Panc1 (cell line): ENCODE measurements around the gene SVIL. TPM values are rescaled to one million over a fixed set of nuclear protein-coding genes. Genes with fewer than 3 reads are reported as not detected.

Experiments used
- ATAC-seq: fragments of 200-7000 bp; cut with Tn5 transposase; 2 replicates; pipeline ENCODE4 v1.9.1; 2020; ENCODE audit warnings: mild to moderate bottlenecking, moderate library complexity
- BruUV-seq: library from RNA; stranded (reverse); fragments of 400-500 nt; replicated peaks from 2 replicates; lab custom pipeline; 2021; lab: Mats Ljungman, UMichigan
- CTCF ChIA-PET: fragments of 300-600 bp; sonication (Branson Sonifier 250); formaldehyde crosslinking; loops from one replicate; lab custom pipeline; 2022; ENCODE audit warnings: antibody characterized with exemption; lab: Charles Lee
- POLR2A ChIA-PET: fragments of 300-600 bp; sonication (Branson Sonifier 250); formaldehyde crosslinking; loops from one replicate; lab custom pipeline; 2022; ENCODE audit warnings: antibody characterized with exemption; lab: Charles Lee
- DNase-seq: peaks from one replicate; pipeline ENCODE4 v3.0.0-alpha.2; 2010; ENCODE audit warnings: low read depth, low spot score
- H3K27ac ChIP-seq: 2 replicates; pipeline ENCODE4 v1.5.1; 2011; ENCODE audit warnings: mild to moderate bottlenecking, low read length, inconsistent platforms
- H3K27me3 ChIP-seq: fragments of 200-500 bp; sonication (Bioruptor generic); 2 replicates; pipeline ENCODE4 v1.6.0; 2014; ENCODE audit warnings: low read length, inconsistent platforms; ENCODE audit not compliant: control insufficient read depth, insufficient read depth
- H3K36me3 ChIP-seq: fragments of 200-500 bp; sonication (Bioruptor generic); 2 replicates; pipeline ENCODE4 v1.5.1; 2014; ENCODE audit warnings: inconsistent platforms, mild to moderate bottlenecking, low read length, moderate library complexity; ENCODE audit not compliant: control insufficient read depth, insufficient read depth
- H3K4me1 ChIP-seq: 2 replicates; pipeline ENCODE4 v1.5.1; 2011; ENCODE audit warnings: inconsistent platforms, mild to moderate bottlenecking, low read length, moderate library complexity; ENCODE audit not compliant: control insufficient read depth, insufficient read depth
- H3K4me3 ChIP-seq, 2 experiments: 2 replicates each; pipeline ENCODE4 v1.5.1; 2011 to 2012; ENCODE audit warnings: low read depth in 2 of 2, low read length in 2 of 2, mild to moderate bottlenecking in 2 of 2, inconsistent platforms in 1 of 2, moderate library complexity in 1 of 2
- H3K9me3 ChIP-seq: fragments of 200-500 bp; sonication (Bioruptor generic); 2 replicates; pipeline ENCODE4 v1.5.1; 2014; ENCODE audit warnings: low read depth, mild to moderate bottlenecking, inconsistent platforms, low read length, moderate library complexity; ENCODE audit not compliant: control insufficient read depth, insufficient read depth
- CTCF ChIP-seq: fragments of 450-650 bp; IDR thresholded peaks from 2 replicates; pipeline ENCODE4 v1.5.1; 2017; ENCODE audit warnings: mild to moderate bottlenecking
- POLR2AphosphoS5 ChIP-seq: IDR thresholded peaks from 2 replicates; pipeline ENCODE4 v1.6.1; 2012; ENCODE audit warnings: mild to moderate bottlenecking, low read depth, low read length, moderate library complexity
- REST ChIP-seq, 2 experiments: IDR thresholded peaks; 2 replicates each; pipeline ENCODE4 v1.6.1; 2011 to 2012; ENCODE audit warnings: low read depth in 2 of 2, control low read depth in 1 of 2, low read length in 1 of 2, mild to moderate bottlenecking in 1 of 2, moderate library complexity in 1 of 2; ENCODE audit not compliant: insufficient read depth in 1 of 2
- SIN3A ChIP-seq: IDR thresholded peaks from 2 replicates; pipeline ENCODE4 v1.6.1; 2012; ENCODE audit warnings: low read depth, mild to moderate bottlenecking, low read length, moderate library complexity, borderline replicate concordance; ENCODE audit not compliant: insufficient read depth
- TCF7L2 ChIP-seq: IDR thresholded peaks from 2 replicates; pipeline ENCODE4 v1.6.1; 2011; ENCODE audit warnings: mild to moderate bottlenecking, low read depth, low read length, inconsistent platforms
- in situ Hi-C: cut with HindIII; loops from 2 replicates; pipeline ENCODE4 v1.10.0; 2016; ENCODE audit warnings: low sequenced_read_pairs, low pct_unique_long_range_greater_than_20kb
- intact Hi-C: fragments of 100-400 bp; cut with micrococcal nuclease; formaldehyde crosslinking; loops from one replicate; pipeline ENCODE4 v1.10.0; 2022; ENCODE audit not compliant: unreplicated experiment
- total RNA-seq: library from RNA; stranded (reverse); gene quantifications from one replicate; pipeline ENCODE4 v1.2.1, GENCODE V29; 2021; ENCODE audit not compliant: unreplicated experiment

The SVIL gene
- total RNA-seq, 1 experiment from 2014 or later: 72.8 TPM

GRCh38 chr10:29495366-29495765, 139.4 kb downstream of the SVIL start:
- ATAC-seq (no peak), DNase-seq (no peak)
- H3K9me3 ChIP-seq: no peaks in the 10 kb centered on the region
- in situ Hi-C loops: no loop called here
- H3K4me1 ChIP-seq: no peaks in the 10 kb centered on the region
- CTCF ChIA-PET: no interaction called here
- H3K36me3 ChIP-seq: no peaks in the 10 kb centered on the region; the same call in 1 of the 2 replicates
- no peaks in the 10 kb centered on the region for H3K27me3 ChIP-seq
- intact Hi-C loops: no loop called here
- no TSS peak for BruUV-seq
- H3K4me3 ChIP-seq: no peak overlapping the region
- no peak overlapping the region for H3K27ac ChIP-seq
- POLR2A ChIA-PET: no interaction called here
- TF ChIP-seq SIN3A (no peak), POLR2AphosphoS5 (no peak), TCF7L2 (no peak), CTCF (no peak), REST (IDR thresholded peaks at IDR 0.05; ENCODE audit: insufficient read depth in 1 of 2, low read depth in 2 of 2, low read length in 1 of 2) (no peak)

- no peak for DNase-seq
- ATAC-seq: no peak
- CTCF ChIA-PET: no interaction called here
- Histone ChIP-seq H3K36me3 (no peaks in the 10 kb centered on the region; the same call in 1 of the 2 replicates), H3K9me3 (no peaks in the 10 kb centered on the region), H3K27ac (no peak overlapping the region), H3K27me3 (no peaks in the 10 kb centered on the region), H3K4me3 (no peak overlapping the region), H3K4me1 (no peaks in the 10 kb centered on the region)
- no peak for TF ChIP-seq REST (IDR thresholded peaks at IDR 0.05; ENCODE audit: insufficient read depth in 1 of 2, low read depth in 2 of 2, low read length in 1 of 2)
- no peak for TF ChIP-seq CTCF
- TF ChIP-seq TCF7L2: no peak
- TF ChIP-seq POLR2AphosphoS5: no peak
- TF ChIP-seq SIN3A: no peak
- BruUV-seq: no TSS peak
- in situ Hi-C loops (no loop called here), intact Hi-C loops (no loop called here)
- POLR2A ChIA-PET: no interaction called here
Observed at GRCh38 chr10:29493697-29494096, 141.1 kb downstream of the SVIL start.
